HUES6 (cell line): ENCODE data around the gene SOCS4.

Source experiments
- H3K27ac ChIP-seq: 2 replicates; pipeline ENCODE4 v1.7.0; 2013; ENCODE audit warnings: low read depth, mild to moderate bottlenecking, low read length, inconsistent platforms
- H3K27me3 ChIP-seq: 2 replicates; pipeline ENCODE4 v1.6.1; 2013; ENCODE audit warnings: low read length; ENCODE audit not compliant: control insufficient read depth, insufficient read depth
- H3K36me3 ChIP-seq: 2 replicates; pipeline ENCODE4 v1.6.1; 2013; ENCODE audit warnings: low read length; ENCODE audit not compliant: control insufficient read depth, insufficient read depth
- H3K4me1 ChIP-seq: 2 replicates; pipeline ENCODE4 v1.6.1; 2013; ENCODE audit warnings: low read length; ENCODE audit not compliant: control insufficient read depth, insufficient read depth
- H3K4me3 ChIP-seq: 2 replicates; pipeline ENCODE4 v1.5.1; 2013; ENCODE audit warnings: low read depth, low read length
- H3K9ac ChIP-seq: one replicate; pipeline ENCODE4 v1.6.1; 2013; ENCODE audit warnings: mild to moderate bottlenecking, low read length
- H3K9me3 ChIP-seq: 2 replicates; pipeline ENCODE4 v1.6.1; 2013; ENCODE audit warnings: low read depth, low read length; ENCODE audit not compliant: control insufficient read depth, insufficient read depth

Gene SOCS4

GRCh38 chr14:55092341-55092740 is 65.3 kb downstream of the SOCS4 start:
- Histone ChIP-seq H3K27ac (no peak overlapping the region), H3K4me1 (peaks cover 5% of the 10 kb centered on the region), H3K36me3 (no peaks in the 10 kb centered on the region), H3K9ac (no peak overlapping the region), H3K4me3 (no peak overlapping the region), H3K9me3 (no peaks in the 10 kb centered on the region), H3K27me3 (no peaks in the 10 kb centered on the region)

- Histone ChIP-seq H3K9ac (no peak overlapping the region), H3K9me3 (no peaks in the 10 kb centered on the region), H3K4me3 (no peak overlapping the region), H3K27me3 (no peaks in the 10 kb centered on the region), H3K36me3 (no peaks in the 10 kb centered on the region), H3K4me1 (peaks cover 5% of the 10 kb centered on the region), H3K27ac (no peak overlapping the region)
Measured at GRCh38 chr14:55094292-55095157, 67.5 kb downstream of the SOCS4 start.

- no peak overlapping the region for H3K9ac ChIP-seq
Measured at GRCh38 chr14:55097881-55098560, 71.0 kb downstream of the SOCS4 start.

DNA sequence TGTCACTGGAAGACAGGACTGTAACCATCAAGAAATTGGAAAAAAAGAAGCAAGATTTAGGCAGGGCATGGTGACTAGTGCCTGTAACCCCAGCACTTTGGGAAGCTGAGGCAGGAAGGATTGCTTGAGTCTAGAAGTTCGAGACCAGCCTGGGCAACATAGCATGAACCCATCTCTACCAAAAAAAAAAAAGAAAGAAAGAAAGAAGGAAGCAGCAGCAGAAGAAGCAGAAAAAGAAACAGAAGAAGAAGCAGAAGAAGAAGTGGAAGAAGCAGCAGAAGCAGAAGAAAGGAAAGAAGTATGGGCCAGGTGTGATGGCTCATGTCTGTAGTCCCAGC is 71.5 kb downstream of the SOCS4 start:
- H3K4me1 ChIP-seq, result peaks cover 24% of the 10 kb centered on the region
- no peak overlapping the region for H3K4me3 ChIP-seq

More at GRCh38 chr14:55097881-55098560, 71.0 kb downstream of the SOCS4 start:
- H3K9me3 ChIP-seq, result no peaks in the 10 kb centered on the region
- H3K27me3 ChIP-seq, result no peaks in the 10 kb centered on the region
- no peak overlapping the region for H3K4me3 ChIP-seq
- H3K27ac ChIP-seq, result no peak overlapping the region
- H3K4me1 ChIP-seq, result peaks cover 19% of the 10 kb centered on the region
- no peaks in the 10 kb centered on the region for H3K36me3 ChIP-seq

More for the DNA sequence above, 71.5 kb downstream of the SOCS4 start:
- no peaks in the 10 kb centered on the region for H3K9me3 ChIP-seq
- H3K27ac ChIP-seq, result no peak overlapping the region
- no peaks in the 10 kb centered on the region for H3K36me3 ChIP-seq
- H3K27me3 ChIP-seq, result no peaks in the 10 kb centered on the region
- no peak overlapping the region for H3K9ac ChIP-seq
